HepG2 (cell line): ENCODE measurements around the gene UCP3. TPM values are rescaled to one million over a fixed set of nuclear protein-coding genes. Genes with fewer than 3 reads are reported as not detected.

Experiments used
- FOXM1 ChIP-seq: sonication (generic); formaldehyde crosslinking; IDR thresholded peaks from 2 replicates; pipeline ENCODE4 v1.5.0; 2020; ENCODE audit warnings: missing genetic modification reagents
- HMG20A ChIP-seq: IDR thresholded peaks from 2 replicates; pipeline ENCODE4 v1.6.1; 2016; ENCODE audit warnings: borderline replicate concordance
- RBAK ChIP-seq: sonication (generic); formaldehyde crosslinking; IDR thresholded peaks from 2 replicates; pipeline ENCODE4 v1.5.1; 2020; ENCODE audit warnings: mild to moderate bottlenecking, missing genetic modification reagents
- SNAPC2 ChIP-seq: sonication (generic); formaldehyde crosslinking; IDR thresholded peaks from 2 replicates; pipeline ENCODE4 v1.8.1; 2022; ENCODE audit warnings: mild to moderate bottlenecking, missing genetic modification reagents
- SRSF9 ChIP-seq: fragments of 200-400 bp; formaldehyde crosslinking; IDR thresholded peaks from 2 replicates; pipeline ENCODE4 v1.6.1; 2018; ENCODE audit warnings: borderline replicate concordance, mild to moderate bottlenecking, low read depth, low read length; ENCODE audit not compliant: insufficient read depth, poor library complexity, severe bottlenecking
- YEATS4 ChIP-seq: sonication (generic); formaldehyde crosslinking; IDR thresholded peaks from 2 replicates; pipeline ENCODE4 v1.4.0; 2020; ENCODE audit warnings: missing genetic modification reagents, borderline replicate concordance
- ZBTB33 ChIP-seq: sonication (generic); formaldehyde crosslinking; IDR thresholded peaks from 2 replicates; pipeline ENCODE4 v1.4.0; 2020; ENCODE audit warnings: missing genetic modification reagents
- ZFX ChIP-seq: sonication (generic); formaldehyde crosslinking; IDR thresholded peaks from 2 replicates; pipeline ENCODE4 v1.4.0; 2020; ENCODE audit warnings: mild to moderate bottlenecking, low read depth, missing genetic modification reagents, moderate library complexity
- ZNF136 ChIP-seq: sonication (generic); formaldehyde crosslinking; IDR thresholded peaks from 2 replicates; pipeline ENCODE4 v1.8.1; 2022; ENCODE audit warnings: low read depth, mild to moderate bottlenecking, moderate library complexity, missing genetic modification reagents
- ZNF572 ChIP-seq: sonication (generic); formaldehyde crosslinking; IDR thresholded peaks from 2 replicates; pipeline ENCODE4 v1.5.1; 2020; ENCODE audit warnings: mild to moderate bottlenecking, missing genetic modification reagents
- ZNF709 ChIP-seq: sonication (generic); formaldehyde crosslinking; IDR thresholded peaks from 2 replicates; pipeline ENCODE4 v1.5.0; 2020; ENCODE audit warnings: mild to moderate bottlenecking, missing genetic modification reagents
- polyA plus RNA-seq, 8 experiments: library from polyadenylated mRNA; depleted of rRNA in 3 of 8; stranded (reverse) in 7 of 8; unstranded in 1 of 8; fragments of >200 nt; fragmentation: Illumina TruSeq in 4 of 8; extraction: Trizol in 4 of 8; gene quantifications; 2 replicates each; pipeline versions ENCODE4 v1.2.1 to v1.2.3, GENCODE V29; 2011 to 2016; ENCODE audit warnings: low read depth in 4 of 8, missing spikeins in 1 of 8, mixed read lengths in 1 of 8; ENCODE audit not compliant: insufficient read depth in 1 of 8
- total RNA-seq, 5 experiments: library from RNA; depleted of rRNA; stranded (reverse); fragments of >200 nt; fragmentation: Illumina TruSeq; extraction: Trizol; gene quantifications; 2 replicates each; pipeline ENCODE4 v1.2.3, GENCODE V29; 2016; ENCODE audit warnings: low read depth in 1 of 5

Gene UCP3
- total and polyA plus RNA-seq, 2 of the 13 experiments (the other 11 are each of a cell fraction or from before 2014, with no cell fraction given), result 0.37 TPM; not detected in 1

GRCh38 chr11:74025467-74026166 is 16.7 kb upstream of the UCP3 start (continued):
- no peak for TF ChIP-seq ZNF136 (CRISPR knock-in tag)
- TF ChIP-seq FOXM1, result no peak
- TF ChIP-seq ZFX (CRISPR knock-in tag), result no peak
- TF ChIP-seq ZBTB33 (CRISPR knock-in tag), result no peak
- no peak for TF ChIP-seq ZNF572
- no peak for TF ChIP-seq RBAK (CRISPR knock-in tag)
- TF ChIP-seq SRSF9, result no peak
- TF ChIP-seq ZNF709, result no peak
- TF ChIP-seq HMG20A (CRISPR knock-in tag), result no peak
- TF ChIP-seq YEATS4 (CRISPR knock-in tag), result no peak
- no peak for TF ChIP-seq SNAPC2
